GM21717 (cell line): ENCODE results near the gene SMC2.

Experiments used
- ATAC-seq: cut with Tn5 transposase; IDR thresholded peaks from one replicate; pipeline ENCODE4 v1.9.1; 2021; ENCODE audit warnings: mild to moderate bottlenecking, moderate library complexity; ENCODE audit not compliant: unreplicated experiment

Gene SMC2

DNA sequence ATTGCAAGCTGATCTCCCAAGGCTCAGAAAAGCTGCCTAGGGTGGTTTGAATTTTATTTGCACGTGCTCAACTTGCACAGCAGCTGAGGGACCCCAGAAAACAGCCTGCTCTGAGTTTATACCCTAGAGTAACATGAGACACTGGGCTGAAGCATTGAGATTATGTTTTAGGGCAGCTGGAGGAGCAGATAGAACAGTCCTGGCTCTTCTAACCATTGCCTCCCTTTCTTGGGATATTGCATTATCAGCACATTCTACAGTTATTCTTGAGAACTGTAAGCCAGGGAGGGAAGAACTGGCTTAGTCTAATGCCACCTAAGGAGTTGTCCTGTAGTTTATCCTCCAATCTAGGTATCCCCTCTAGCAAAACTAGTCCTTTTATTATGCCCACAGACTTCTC is 10.3 kb downstream of the SMC2 start:
- no peak for ATAC-seq

GRCh38 chr9:104107799-104108198 is 13.7 kb downstream of the SMC2 start:
- ATAC-seq: no peak

DNA sequence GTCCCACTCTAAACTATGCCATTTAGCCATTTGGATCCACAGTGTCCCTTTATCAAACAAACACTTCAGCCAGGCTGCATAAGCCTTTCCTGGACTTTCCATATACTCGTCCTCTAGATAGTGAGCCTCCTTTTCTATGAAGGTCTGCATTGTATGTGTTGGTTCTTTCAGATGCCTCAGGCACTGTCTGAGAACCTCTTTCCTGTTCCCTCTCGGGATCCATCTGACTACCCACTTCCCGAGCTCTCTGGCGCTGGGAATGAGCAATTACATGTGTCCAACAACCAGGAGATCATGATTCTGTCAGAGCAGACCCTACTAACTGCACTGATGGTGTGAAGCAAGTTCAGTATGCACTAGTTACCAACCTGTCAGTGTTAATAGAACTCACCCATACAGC is 14.2 kb downstream of the SMC2 start:
- no peak for ATAC-seq

DNA sequence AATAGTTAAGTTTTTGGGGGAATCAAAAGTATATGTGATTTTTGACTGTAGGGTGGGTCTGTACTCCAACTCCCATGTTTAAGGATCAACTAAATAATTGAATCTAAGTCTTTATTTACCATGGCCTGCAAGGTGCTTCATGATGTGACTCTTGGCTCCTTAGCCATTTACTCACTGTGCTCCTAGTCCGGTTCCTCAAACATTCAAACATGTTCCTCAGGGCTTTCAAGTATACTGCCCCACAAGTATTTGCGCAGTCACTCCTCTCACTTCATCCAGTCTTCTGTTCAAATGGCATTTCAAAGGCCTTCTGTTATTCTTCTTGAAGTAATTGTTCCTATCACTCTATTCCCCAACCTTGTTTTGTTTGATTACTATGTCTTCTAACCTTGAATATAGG is 16.4 kb downstream of the SMC2 start:
- ATAC-seq: no peak

GRCh38 chr9:104118916-104119315 is 24.8 kb downstream of the SMC2 start:
- no peak for ATAC-seq

DNA sequence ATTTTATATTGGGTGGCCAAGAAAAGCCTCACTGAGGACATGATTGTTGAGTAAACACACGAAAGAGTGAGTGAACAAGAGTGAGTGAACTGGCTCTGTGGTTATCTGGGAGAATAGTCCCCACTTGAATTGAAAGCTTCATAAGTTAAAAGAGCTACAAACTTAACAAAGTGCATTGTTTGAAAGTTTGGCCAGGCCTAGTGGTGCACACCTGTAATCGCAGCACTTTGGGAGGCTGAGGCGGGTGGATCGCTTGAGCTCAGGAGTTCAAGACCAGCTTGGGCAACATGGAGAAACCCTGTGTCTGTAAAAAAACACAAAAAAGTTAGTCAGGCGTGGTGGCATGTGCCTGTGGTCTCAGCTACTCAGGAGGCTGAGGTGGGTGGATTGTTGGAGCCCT is 26.9 kb downstream of the SMC2 start:
- no peak for ATAC-seq

GRCh38 chr9:104138243-104138868 is 44.2 kb downstream of the SMC2 start:
- no peak for ATAC-seq

DNA sequence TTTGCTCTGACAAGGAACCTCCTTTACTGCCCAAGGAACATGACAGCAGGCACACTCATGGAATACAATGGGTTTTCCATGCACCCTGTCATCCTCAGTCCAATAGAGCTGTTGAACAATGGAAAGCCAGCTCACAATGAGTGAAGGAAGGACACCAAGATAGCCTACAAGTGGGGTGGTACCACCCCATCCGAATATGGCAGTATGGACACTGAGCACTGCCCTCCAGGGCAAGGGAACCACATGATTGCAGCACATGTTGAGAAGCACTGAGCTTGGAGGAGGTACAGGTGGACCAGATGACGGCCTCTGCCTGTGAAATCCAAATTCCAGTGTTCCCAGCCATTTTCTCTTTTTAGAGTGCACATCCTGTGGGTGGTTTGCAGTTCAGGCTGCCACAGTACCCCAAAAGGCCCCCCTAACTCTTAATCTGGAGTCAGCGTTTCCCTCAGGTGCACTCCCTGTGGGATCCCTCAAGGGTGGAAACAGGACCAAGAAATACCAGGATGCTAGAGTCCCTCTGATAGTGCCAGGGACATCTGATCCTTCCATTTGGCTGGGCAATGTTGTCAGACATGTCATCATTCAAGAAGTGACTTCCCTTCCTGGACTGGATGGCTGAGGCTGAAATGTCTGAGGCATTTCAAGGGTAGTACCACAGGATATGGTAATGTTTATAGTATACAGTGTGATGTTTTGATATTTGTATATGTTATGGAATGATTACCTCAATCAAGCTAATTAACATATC is 48.9 kb downstream of the SMC2 start:
- ATAC-seq: no peak

- ATAC-seq: no peak
Measured at GRCh38 chr9:104143550-104143910, 49.4 kb downstream of the SMC2 start.

GRCh38 chr9:104144336-104144735 is 50.2 kb downstream of the SMC2 start:
- ATAC-seq: no peak

DNA sequence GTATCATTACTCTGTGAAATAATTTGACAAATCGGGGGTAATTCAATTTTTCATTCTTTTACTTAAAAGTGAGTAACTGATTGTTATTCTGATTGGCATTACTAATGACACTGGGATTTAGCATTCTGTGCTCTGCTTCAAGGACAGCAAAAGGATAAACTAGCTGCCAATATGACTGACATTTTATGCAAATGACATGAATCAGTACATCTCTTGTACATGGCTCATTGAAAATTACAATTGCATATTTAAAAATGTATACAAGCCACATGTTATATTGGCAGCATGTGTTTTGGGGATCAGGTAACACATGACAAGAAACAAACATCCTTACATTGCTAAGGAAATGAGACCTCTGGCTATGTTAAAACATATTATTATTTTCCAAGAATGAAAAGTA is 79.0 kb downstream of the SMC2 start:
- no peak for ATAC-seq

DNA sequence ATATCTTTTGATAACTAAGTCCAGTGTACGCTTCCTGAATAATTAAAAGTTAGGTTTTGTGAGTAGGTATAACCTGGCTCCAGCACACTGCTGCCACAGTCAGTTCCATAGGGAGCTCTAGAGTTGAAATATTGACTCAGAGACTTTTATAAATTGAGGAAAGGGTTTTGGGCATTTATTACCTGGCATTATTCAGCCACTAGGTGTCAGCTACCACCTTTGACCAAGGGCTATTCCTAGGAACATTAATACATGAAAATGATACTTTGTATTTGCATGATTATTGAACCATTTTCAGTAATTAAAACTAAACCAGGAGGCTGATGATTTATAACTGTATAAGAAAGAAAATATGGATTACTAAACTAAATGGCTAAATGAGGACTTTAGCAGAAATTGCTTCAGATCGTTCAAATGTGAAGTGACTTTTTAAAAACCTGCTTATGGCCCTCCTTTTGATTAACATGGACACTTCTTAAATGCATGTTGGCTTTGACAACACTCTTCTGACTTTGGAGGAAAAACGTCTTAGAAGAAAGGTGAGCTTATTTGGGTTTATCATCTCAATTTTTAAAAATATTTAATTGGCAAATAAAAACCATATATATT is 83.0 kb downstream of the SMC2 start:
- no peak for ATAC-seq

DNA sequence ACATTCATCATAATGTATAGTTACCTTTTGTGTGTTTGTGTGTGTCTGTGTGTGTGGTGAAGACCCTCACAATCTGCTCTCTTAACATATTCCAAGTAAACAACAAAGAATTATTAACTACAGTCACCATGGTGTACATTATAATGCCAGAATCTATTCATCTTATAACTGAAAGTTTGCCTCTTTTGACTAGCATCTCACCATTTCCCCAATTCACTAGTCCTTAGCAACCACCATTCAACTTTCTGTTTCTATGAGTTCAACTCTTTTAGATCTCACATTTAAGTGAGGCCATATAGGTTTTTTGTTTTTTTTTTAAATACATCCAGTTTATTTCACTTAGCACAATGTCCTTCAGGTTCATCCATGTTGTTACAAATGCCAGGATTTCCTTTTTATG is 83.6 kb downstream of the SMC2 start:
- no peak for ATAC-seq
